GM18499 (cell line): ENCODE data around the gene SOST.
"Not testable (repeated sequence)": the region's sequence is repeated elsewhere in the genome, so short reads cannot be mapped to it uniquely, and the experiment has no call there.

Source experiments
- ATAC-seq: cut with Tn5 transposase; IDR thresholded peaks from one replicate; pipeline ENCODE4 v1.9.1; 2021; ENCODE audit warnings: moderate number of reproducible peaks; ENCODE audit not compliant: insufficient read depth, unreplicated experiment

SOST gene

DNA sequence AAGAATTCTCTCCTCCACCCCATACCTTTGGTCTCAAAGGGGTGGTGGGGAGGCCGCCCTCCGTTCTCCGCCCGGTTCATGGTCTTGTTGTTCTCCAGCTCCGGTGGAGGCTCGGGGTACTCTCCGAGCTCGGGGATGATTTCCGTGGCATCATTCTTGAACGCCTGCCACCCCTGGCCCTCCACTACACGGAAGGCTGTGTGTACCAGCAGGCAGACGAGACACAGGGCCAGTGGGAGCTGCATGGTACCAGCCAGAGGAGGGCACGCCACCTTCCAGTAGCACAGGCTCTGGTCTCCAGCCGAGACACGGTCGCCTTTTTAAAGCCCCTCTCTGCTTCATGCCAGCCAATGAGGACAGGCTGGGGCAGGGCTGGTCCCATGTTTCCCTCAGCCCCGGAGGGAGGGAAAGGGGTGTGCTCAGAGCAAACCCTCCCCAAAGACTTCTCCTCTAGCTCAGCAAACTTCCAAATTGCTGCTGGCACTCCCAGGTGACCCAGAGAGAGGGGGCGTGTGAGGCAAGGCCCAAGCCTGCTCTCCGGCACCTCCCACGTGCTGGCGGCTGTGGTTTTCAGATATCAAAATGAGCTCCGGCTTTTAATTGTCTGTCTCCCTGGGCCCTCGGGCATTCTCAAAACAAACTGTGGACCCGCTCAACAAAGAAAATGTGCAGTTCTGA, at the start of gene SOST:
SOST (minus strand) TSS at position 295 of the 678 bp plus-strand sequence; CDS start at position 245, 50 bp downstream.
- no peak for ATAC-seq

DNA sequence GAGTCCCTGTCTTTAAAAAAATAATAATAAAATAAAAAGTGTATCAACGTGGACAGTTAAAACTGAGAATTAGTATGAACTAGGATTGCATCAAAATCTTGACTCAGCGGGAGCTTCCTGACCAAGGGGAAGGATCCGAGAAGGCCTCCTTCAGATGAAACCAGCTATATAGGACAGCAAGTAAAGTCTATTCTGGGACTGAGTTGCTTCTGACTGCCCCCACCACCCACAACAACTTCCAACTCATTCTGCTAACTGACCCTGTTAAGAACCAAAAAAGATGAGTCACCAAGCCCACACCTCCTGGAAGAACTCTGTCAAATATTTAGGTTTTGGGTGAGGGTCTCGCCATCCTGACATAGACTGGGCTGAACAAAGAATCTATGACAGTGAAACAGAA, 49.5 kb upstream of the SOST start:
- ATAC-seq = no peak

DNA sequence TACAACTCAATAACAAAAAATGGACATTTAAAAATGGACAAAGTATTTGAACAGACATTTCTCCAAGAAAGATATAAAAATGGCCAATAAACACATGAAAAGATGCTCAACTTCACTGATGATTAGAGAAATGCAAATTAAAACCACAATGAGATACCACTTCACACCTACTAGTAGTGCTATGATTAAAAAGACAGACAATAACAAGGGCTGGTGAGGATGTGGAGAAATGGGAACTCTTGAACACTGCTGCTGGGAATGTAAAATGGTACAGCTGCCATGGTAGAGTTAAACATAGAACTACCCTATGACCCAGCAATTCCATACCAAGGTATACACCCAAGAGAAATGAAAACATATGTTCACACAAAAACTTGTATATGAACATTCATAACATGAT, 46.5 kb upstream of the SOST start:
- ATAC-seq = no peak

DNA sequence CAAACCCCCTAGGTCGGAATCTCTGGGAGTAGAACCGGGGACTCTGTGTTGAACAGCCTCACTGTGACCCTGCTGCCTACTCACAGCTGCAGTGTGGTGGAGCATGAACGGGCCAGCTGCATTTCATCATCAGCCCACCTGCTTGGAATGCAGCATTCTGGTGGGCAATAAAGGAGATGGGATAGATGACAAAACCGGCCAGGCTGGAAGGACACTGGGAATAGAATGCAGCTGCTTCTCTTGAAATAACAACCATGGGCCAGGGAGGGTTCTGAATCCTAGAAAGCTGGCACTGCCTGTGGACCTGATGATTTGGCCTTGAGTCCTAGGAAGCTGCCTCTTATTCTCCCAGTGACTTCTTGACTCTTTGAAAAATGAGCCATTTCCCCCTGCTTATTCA, 45.2 kb upstream of the SOST start:
- no peak for ATAC-seq

DNA sequence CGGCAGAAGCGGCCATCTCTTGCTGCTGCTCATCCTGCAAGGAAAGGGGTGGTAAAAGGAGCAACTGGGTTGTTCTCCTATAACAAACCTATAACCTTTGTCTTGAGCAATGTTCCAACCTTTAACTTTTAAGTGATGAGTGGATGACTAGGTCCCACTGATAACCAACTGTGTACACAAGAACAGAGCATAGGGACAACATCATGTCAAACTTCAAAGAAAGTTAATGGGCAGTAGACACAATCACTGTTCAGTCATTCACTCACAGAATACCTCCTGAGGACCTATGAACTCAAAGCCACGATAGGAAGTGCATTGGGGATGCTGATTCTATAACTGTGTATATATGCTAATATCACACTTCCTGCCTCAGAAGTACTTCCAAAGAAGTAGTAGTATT, 43.3 kb upstream of the SOST start:
- no peak for ATAC-seq

DNA sequence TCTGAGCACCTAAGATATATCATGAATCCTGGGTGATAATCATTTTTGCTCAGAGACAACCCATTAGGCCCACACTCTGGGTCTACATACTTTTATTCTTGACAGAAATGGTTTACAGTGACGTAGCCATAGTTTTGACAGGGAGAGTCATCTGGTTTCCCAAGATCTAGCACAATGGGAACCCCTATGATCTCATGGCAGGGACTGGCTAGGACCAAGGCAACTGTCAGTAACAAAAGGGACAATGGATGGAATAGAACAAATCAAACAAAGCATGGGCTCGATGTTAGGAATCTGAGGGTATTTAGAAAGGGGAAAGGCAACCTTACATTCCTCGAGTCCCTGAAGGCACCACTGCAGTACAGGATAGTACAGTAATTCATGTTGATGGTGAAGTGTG, 42.1 kb upstream of the SOST start:
- no peak for ATAC-seq

DNA sequence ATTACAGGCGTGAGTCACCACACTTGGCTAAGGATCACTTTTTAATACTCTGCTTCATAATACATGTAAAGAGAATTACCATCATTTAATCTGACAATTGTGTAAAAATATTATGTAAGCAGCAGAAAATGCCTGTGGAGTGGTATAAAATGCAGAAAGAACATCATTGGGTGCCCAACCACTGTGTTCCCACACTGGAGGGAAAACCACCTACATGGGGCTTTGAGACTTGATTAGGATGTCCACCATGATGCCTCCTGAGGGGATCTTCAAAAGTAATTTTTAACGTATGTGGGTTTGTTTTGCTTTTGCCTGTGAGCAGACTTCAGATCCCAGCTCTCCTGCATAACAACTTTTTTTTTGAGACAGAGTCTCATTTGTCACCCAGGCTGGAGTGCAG, 40.5 kb upstream of the SOST start:
- ATAC-seq = no peak

DNA sequence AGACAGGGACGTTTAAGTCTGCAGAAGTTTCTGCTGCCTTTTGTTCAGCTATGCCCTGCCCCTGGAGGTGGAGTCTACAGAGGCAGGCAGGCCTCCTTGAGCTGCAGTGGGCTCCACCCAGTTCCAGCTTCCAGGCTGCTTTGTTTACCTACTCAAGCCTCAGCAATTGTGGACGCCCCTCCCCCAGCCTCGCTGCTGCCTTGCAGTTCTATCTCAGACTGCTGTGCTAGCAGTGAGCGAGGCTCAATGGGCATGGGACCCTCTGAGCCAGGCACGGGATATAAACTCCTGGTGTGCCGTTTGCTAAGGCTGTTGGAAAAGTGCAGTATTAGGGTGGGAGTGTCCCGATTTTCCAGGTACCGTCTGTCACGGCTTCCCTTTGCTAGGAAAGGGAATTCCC, 39.4 kb upstream of the SOST start:
- ATAC-seq = not testable (repeated sequence)

DNA sequence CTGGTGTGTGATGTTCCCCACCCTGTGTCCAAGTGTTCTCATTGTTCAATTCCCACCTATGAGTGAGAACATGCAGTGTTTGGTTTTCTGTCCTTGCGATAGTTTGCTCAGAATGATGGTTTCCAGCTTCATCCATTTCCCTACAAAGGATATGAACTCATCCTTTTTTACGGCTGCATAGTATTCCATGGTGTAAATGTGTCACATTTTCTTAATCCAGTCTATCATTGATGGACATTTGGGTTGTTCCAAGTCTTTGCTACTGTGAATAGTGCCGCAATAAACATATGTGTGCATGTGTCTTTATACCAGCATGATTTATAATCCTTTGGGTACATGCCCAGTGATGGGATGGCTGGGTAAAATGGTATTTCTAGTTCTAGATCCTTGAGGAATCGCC, 34.1 kb upstream of the SOST start:
- ATAC-seq = not testable (repeated sequence)

DNA sequence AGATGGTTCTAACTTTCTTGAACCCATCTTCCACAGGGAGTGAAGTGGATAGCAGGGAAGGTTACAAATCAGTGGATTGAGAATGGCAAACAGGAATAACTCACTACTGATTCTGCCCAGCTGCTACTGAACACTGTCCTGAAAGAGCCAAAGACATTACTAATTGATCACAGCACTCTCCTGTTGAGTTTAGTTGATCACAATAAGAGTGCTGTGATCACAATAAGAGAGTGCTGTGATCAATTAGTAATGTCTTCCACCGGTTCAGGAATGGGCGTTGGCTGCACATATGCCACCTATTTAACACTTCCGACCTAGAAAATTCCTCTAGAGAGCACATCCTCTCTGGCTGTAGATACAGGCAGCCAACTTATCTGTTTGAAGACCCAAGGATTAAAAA, 33.0 kb upstream of the SOST start:
- ATAC-seq = no peak

DNA sequence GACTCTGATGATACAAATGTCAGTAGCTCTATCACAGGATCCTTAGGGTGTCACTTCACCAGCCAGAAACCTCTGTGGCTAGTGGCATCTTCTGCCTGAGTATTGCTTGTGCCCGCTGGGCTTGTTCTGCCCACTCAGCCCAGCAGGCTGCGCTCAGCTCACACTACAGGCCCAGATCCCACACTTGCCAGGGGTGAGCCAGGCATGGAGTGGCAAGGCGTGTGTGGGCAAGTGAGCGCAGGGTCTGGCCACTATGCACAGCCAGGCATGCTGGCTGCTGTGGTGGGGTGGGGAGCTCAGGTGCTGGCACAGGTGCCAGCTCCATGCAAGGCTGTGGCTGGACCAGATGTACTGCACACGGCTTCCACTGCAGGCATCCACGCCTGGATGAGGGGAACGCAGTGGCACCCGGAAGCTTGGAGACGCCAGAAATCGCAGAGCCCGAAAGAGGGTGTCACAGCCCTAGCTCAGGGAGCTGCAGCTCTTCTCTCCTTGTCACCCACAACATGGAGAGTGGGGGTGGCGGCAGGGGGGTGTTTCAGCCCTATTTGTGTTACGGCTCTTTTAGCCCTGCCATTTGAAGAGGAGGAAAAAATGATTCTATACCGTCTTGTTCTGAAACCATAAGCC, 31.8 kb upstream of the SOST start:
- ATAC-seq = no peak

DNA sequence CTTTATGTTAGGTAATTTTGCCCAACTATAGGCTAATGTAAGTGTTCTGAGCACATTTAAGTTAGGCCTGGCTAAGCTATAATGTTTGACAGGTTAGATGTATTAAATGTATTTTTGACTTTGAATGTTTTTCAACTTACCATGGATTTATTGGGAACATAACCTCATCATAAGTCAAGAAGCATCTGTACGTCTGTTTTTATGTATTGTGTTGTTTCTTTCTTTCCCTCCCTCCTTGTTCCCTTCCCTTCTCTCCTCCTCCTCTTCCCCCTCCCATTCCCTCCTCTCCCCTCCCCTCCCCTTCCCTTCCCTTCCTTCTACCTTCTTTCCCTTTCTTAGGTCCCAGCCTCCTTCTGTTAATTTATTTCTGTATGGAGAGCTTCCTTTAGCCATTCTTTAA, 30.9 kb upstream of the SOST start:
- ATAC-seq = no peak

DNA sequence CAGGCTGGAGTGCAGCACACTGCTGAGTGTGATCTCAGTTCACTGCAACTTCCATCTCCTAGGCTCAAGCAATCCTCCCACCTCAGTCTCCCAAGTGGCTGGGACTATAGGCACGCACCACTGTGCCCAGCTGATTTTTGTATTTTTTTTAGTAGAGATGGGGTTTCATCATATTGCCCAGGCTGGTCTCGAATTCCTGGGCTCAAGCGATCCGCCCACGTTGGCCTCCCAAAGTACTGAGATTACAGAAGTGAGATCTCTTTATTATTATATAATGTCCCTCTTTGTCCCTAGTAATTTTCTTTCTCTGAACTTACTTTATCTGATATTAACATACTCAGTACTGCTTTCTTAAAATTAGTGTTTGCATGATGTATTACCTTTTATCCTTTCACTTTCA, 29.9 kb upstream of the SOST start:
- ATAC-seq = no peak

DNA sequence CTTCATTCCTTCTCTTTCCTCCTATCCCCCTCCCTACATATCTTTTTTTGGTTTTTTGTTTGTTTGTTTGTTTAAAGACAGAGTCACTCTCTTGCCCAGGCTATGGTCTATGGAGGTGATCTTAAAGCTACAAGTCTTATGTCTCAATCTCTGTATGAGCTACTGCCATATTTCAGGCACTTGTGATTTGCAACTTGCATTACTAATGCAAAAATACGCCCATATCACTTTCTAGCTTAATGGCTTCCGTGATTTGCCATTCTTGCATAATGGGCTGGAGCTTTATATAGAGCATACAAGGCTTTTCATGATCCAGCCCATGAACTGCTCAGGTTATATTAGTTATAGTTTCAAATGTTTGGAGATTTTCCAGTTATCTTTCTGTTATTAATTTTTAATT, 29.1 kb upstream of the SOST start:
- no peak for ATAC-seq

DNA sequence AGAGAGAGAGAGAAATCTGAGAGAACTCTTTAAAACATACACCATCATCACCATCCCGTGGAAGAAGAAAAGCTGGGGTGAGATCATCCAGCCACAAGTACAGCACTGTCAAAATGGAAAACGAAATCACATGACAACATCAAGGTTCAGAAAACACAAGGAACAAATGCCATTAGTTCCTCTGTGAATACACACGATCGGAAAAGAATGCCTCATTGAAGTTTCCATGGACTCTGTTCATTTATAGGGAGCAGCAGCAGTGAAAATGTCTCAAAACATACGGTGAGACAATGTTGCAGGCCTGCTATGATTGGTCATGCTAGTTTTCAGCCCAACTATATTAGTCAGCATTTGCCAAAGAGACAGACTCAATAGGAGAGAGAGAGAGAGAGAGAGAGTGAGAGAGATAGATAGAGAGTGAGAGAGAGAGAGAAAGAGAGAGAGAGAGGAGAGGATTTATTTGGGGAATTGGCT, 26.1 kb upstream of the SOST start:
- ATAC-seq = no peak

DNA sequence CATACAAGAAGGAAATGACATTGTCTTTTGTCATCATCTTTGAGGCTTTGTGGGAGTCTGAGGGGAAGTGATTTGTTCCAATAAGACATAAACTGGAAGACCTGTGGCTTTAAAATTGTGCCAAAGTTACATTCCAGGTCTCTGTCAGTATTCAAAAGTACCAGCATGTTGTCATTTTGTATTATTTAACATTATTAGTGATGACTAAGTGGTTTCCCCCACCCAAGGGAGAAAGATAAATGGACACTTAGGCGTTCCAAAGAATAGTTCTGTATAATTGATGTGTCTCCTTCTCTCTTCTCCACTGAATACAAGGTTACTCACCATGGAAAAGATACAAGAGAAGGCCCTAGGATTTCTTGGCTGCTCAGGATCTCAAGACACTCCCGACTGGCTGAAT, 25.5 kb upstream of the SOST start:
- no peak for ATAC-seq

DNA sequence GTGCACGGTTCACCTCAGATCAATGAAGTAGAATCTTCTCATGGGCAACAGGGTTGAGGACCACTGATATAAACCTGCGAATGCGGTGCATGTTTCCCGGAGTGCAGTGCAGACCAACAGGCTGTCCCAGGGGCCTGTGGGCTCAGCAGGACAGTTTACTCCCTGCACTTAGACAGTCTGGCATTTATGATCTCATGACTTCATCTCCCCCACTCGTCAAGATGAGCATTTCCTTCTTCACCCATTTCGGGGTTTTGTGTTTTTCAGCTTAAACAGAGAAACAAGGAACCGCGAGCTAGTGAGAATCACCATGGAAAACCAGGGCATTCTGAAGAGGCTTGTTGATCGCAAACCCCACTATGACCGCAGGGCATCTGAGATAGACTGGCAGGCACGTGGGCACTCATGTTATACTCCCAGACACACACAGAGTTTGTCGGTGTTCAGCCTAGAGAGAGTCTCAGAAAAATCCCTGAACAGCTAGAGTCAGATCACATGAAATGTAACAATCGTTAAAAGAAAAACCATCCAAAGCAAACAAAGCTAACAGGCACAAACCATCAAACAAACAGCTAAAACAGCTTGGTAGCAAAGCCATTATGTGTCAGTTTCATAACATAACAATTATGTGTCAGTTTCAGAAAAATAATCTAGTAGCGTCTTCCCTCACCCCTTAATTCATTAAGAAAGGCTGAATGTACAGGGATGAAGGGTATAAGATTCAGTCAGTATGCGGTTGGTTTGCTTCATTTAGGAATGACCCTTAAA, 24.5 kb upstream of the SOST start:
- ATAC-seq = no peak

DNA sequence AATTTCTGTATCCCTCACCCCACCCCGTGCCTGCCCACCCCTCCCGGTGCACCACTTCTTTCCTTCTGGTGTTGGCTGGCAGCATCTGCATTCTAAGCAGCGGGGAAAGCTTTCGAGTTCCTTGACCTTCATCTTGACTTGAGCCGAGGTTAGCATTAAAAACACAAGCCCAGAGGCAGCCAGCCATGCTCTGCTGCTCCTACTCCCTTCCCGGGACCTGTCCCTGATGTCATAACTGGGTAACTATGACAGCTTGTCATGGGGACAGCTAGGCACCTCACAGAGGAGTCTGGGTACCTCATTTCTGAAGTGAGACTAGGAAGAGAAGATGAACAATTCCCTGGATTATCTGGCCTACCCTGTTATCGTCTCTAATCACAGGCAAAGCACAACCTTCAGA, 21.5 kb upstream of the SOST start, which contains the start of gene CFAP97D1:
CFAP97D1 (plus strand) TSS at position 301 of the 400 bp plus-strand sequence; CDS start at position 329, 28 bp downstream.
- no peak for ATAC-seq

DNA sequence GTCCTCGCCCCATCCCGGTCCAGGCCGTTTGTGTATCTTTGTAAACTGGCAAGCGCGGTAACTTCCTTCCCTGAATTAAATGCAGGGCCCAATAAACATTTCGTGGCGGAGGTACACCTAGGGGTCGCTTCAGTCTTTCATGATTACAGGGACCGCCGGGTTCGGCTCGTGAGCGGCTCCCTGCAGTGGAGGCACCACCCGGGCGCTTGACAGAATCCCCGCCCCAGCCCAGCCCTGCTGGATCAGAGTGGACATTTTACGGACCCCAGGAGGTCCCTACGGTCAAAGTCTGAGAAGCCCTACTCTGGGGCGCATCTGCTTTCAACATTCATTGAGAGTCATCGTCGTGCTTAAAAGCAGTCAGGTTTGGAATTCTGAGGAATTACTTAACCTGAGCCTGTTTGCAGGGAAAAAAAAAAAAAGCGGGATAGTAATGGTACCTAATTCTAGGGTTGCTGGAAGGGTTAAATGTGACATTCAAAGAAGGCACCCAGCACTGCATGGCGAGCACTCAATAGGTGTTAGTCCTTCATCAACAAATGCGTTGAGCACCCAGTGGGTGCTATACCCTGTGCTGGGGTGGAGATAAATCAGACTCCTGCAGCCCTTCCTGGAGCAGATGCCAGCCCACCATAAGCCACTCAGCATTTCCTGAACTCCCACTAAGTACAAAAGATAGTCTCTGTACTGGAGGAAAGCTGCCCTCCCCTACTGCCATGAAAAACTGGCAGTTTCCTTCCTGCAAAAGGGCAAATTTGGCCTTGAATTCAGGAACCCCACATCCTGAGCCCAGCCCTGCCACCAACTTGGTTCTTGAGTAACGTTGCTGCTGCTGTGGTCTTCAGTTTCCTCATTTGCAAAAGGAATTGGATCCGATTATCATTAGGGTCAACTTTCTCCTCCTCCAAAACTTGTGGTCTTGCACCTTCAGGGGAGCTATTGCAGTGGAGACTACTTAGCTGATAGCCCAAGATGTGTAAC, 20.8 kb upstream of the SOST start:
- no peak for ATAC-seq
